Activated CD4-positive, alpha-beta T cell treated with anti-CD3 and anti-CD28 coated beads, Interleukin-2, amount 50 U/mL, for 1 hour (primary cell): ENCODE results near the gene EID2B.

ENCODE experiments used
- DNase-seq: peaks from one replicate; pipeline ENCODE4 v3.0.0-alpha.2; 2020

The EID2B gene

GRCh38 chr19:39497996-39498797 lies 34.5 kb downstream of the EID2B start:
- DNase-seq: no peak

GRCh38 chr19:39497701-39497995 lies 35.0 kb downstream of the EID2B start:
- no peak for DNase-seq

GRCh38 chr19:39496063-39496462 lies 36.6 kb downstream of the EID2B start:
- no peak for DNase-seq

GRCh38 chr19:39494661-39495060 lies 38.0 kb downstream of the EID2B start:
- no peak for DNase-seq

- DNase-seq: no peak
Observed at GRCh38 chr19:39492788-39493187, 39.9 kb downstream of the EID2B start.

GRCh38 chr19:39492225-39492624 lies 40.4 kb downstream of the EID2B start:
- DNase-seq: no peak

GRCh38 chr19:39489756-39490155 lies 42.9 kb downstream of the EID2B start:
- no peak for DNase-seq

- no peak for DNase-seq
Observed at GRCh38 chr19:39483141-39483540, 49.5 kb downstream of the EID2B start.

GRCh38 chr19:39481676-39482075 lies 51.0 kb downstream of the EID2B start:
- no peak for DNase-seq

- no peak for DNase-seq
Observed at GRCh38 chr19:39481229-39481545, 51.5 kb downstream of the EID2B start.
